Measurements from ENCODE around the gene ABHD10.

Gene ABHD10

DNA sequence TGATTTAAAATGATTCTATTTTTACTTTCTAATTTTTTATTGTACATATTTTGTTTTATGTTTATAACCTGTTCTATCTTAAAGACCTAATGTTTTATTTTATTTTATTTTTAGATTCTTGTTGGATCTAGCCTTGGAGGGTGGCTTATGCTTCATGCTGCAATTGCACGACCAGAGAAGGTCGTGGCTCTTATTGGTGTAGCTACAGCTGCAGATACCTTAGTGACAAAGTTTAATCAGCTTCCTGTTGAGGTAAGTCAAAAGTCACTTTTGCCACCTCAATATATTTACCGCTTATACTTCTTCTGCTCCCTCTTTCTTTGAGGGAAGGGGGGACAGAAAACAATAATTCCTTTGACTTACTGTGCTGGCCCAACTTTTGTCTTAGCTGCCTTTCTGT, 8.0 kb downstream of the ABHD10 start:
- Histone ChIP-seq H3K27me3 (ENCODE audit: control insufficient read depth, insufficient read depth, low read length) (no peaks in the 10 kb centered on the region), H3K9me3 (ENCODE audit: control insufficient read depth, insufficient read depth, low read length) (no peaks in the 10 kb centered on the region), H3K4me1 (ENCODE audit: control insufficient read depth, insufficient read depth, low read length) (no peaks in the 10 kb centered on the region), H3K9ac (ENCODE audit: low read depth, low read length) (no peak overlapping the region), H3K36me3 (ENCODE audit: control insufficient read depth, insufficient read depth, low read length) (no peaks in the 10 kb centered on the region), H3K4me3 (ENCODE audit: low read depth, low read length) (no peak overlapping the region)

DNA sequence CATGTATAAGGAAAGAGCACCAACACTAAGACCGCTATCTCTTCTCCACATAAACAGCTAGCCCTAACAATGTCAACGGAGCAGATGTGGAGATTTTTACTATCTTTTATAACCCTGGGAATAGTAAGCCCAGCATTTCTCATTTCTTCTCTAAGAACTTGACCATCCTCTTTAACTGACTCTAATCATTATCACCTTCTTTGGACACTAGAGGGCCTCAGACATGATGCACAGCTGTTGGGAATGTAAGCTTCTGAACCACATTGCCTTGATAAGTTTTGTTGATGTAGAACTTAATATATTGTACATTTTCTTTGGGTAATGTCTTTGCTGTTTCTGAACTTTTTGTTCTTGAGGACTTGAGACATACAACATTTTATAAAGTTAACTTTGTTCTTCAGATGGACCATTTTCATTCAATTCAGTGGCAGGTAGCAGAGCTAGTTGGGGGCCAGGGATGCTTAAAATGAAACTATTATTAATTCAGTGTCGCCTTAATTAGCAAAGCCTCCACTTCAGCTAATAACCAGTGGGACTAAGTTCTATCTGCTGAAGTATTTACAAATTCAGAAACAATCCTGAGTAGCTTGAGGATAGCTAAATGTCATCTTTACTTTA, 10.3 kb downstream of the ABHD10 start:
- Histone ChIP-seq H3K27me3 (ENCODE audit: control insufficient read depth, insufficient read depth, low read length) (no peaks in the 10 kb centered on the region), H3K9ac (ENCODE audit: low read depth, low read length) (no peak overlapping the region), H3K4me3 (ENCODE audit: low read depth, low read length) (no peak overlapping the region), H3K9me3 (ENCODE audit: control insufficient read depth, insufficient read depth, low read length) (no peaks in the 10 kb centered on the region), H3K36me3 (ENCODE audit: control insufficient read depth, insufficient read depth, low read length) (no peaks in the 10 kb centered on the region), H3K4me1 (ENCODE audit: control insufficient read depth, insufficient read depth, low read length) (peaks cover 7% of the 10 kb centered on the region)

DNA sequence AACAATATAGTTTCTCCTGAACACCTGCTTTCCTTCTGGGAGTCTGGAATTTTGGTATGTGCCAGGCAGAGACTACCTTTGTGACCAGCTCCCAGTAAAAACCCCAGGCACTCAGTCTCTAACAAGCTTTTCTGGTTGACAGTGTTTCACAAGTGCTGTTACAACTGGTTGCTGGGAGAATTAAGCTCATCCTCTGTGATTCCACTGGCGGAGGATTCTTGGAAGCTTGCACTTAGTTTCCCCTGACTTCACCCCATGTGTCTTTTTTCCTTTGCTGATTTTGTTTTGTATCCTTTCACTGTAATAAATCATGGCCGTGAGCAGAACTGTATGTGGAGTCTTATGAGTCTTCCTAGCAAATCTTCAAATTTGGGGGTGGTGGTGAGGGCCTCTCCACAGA, 14.2 kb downstream of the ABHD10 start:
- Histone ChIP-seq H3K4me3 (ENCODE audit: low read depth, low read length) (no peak overlapping the region), H3K9me3 (ENCODE audit: control insufficient read depth, insufficient read depth, low read length) (no peaks in the 10 kb centered on the region), H3K4me1 (ENCODE audit: control insufficient read depth, insufficient read depth, low read length) (peaks cover 10% of the 10 kb centered on the region), H3K36me3 (ENCODE audit: control insufficient read depth, insufficient read depth, low read length) (no peaks in the 10 kb centered on the region), H3K9ac (ENCODE audit: low read depth, low read length) (no peak overlapping the region), H3K27me3 (ENCODE audit: control insufficient read depth, insufficient read depth, low read length) (peaks cover 4% of the 10 kb centered on the region)

DNA sequence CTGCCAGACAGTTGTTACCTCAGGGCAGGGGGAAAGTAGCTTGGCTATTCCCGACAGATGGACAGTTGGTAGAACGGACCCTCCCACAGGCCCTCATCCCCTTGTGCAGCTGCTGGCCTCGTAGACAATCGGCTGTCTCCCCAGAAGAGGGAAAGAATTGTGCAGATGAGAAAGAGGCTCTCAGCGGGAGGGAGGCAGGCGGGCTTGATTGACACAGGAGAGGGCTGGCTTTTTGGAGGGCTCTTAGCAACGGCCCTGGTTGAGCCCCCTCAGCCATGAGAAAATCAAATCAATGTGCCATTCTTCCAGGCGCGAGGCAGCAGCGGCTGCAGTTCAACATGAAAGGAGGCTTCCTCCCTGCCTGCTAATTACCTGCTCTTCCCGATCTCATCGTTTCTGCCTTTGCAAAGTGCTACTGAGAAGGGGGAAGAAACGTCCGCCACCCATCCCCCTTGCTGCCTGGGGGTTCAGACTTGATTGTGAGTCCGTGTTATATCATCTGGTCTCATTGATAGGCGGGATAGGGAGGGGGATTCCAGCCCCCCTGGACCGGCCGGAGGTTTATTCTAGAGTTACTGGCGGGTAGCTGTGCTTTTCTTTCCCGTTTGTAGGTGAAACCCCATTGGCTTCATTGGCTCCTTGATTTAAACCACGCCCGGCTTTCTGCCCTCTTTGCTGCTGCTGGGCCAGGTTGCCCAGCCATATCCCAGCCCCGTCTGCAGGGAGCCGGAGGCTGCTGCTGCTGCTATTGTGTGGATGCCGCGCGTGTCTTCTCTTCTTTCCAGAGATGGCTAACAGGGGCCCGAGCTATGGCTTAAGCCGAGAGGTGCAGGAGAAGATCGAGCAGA, 20.0 kb downstream of the ABHD10 start, which contains the start of gene TAGLN3:
Gene TAGLN3 (plus strand): TSS at position 287 of the 848 bp plus-strand sequence. CDS start 501 bp downstream, at position 788.
- Histone ChIP-seq H3K36me3 (ENCODE audit: control insufficient read depth, insufficient read depth, low read length) (no peaks in the 10 kb centered on the region), H3K4me1 (ENCODE audit: control insufficient read depth, insufficient read depth, low read length) (peaks cover 21% of the 10 kb centered on the region), H3K9me3 (ENCODE audit: control insufficient read depth, insufficient read depth, low read length) (no peaks in the 10 kb centered on the region), H3K4me3 (ENCODE audit: low read depth, low read length) (peak within 1 kb of the TSS; percentile 90), H3K9ac (ENCODE audit: low read depth, low read length) (peak within 1 kb of the TSS; percentile 68), H3K27me3 (ENCODE audit: control insufficient read depth, insufficient read depth, low read length) (peaks cover 23% of the 10 kb centered on the region)

DNA sequence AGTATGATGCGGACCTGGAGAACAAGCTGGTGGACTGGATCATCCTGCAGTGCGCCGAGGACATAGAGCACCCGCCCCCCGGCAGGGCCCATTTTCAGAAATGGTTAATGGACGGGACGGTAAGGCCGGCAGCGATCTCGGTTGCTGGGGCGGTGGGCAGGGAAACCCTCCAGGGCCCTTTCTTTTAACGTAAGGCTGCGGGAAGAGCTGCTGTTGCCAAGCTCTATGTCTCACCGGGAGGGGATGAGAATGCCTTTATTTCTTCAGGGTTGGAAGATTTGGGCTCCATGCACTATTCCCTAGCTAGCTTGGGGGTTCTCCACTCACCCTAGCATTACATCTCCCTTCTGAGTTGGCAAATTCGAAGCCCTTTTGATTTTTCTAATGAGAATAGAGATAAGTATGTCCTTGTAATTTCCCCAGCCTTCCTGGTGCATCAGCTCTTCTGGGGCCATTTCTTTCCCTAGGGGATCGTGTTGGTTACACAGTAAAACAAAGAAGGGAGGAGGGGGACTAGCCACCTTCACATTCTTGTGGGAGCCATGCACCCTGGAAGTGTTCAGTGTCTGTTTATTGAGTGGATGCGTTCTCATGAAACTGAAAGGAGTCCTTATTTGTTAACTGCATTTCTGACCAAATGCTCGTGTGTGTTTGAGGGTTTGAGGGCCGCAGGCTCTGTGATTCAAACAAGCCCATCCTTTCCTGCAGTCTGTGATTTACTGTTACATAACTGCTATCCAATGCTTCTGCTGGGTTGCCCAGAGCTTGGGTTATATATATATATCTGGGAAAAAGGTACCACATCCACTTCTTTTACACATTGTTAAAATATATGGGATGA, 20.9 kb downstream of the ABHD10 start:
- peaks cover 23% of the 10 kb centered on the region for H3K27me3 ChIP-seq (ENCODE audit: control insufficient read depth, insufficient read depth, low read length)
- peak overlapping the region; percentile 68 for H3K9ac ChIP-seq (ENCODE audit: low read depth, low read length)
- H3K36me3 ChIP-seq (ENCODE audit: control insufficient read depth, insufficient read depth, low read length) = no peaks in the 10 kb centered on the region
- H3K9me3 ChIP-seq (ENCODE audit: control insufficient read depth, insufficient read depth, low read length) = no peaks in the 10 kb centered on the region
- H3K4me1 ChIP-seq (ENCODE audit: control insufficient read depth, insufficient read depth, low read length) = peaks cover 15% of the 10 kb centered on the region
- peak overlapping the region; percentile 90 for H3K4me3 ChIP-seq (ENCODE audit: low read depth, low read length)

DNA sequence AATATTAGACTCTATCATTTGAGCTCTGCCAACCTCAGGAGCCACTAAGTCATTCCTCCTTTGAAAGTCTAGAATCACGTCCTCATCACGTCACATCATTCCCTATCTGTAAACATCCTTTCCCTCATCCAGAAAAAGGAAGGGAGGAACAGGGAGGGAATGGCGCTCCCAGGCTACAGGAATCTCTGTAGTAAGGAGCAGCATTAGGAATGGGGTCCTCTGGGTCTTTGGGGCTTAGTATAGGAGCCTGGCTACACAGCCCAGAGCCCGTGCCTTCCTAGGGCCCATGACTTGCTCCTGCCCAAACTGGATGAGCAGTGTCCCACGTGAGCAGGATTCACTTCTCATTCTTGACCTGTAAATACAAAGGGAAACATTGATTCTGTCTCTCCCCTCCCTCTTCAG, 21.5 kb downstream of the ABHD10 start:
- Histone ChIP-seq H3K27me3 (ENCODE audit: control insufficient read depth, insufficient read depth, low read length) (peaks cover 23% of the 10 kb centered on the region), H3K9me3 (ENCODE audit: control insufficient read depth, insufficient read depth, low read length) (no peaks in the 10 kb centered on the region), H3K4me3 (ENCODE audit: low read depth, low read length) (no peak overlapping the region), H3K4me1 (ENCODE audit: control insufficient read depth, insufficient read depth, low read length) (peaks cover 15% of the 10 kb centered on the region), H3K9ac (ENCODE audit: low read depth, low read length) (no peak overlapping the region), H3K36me3 (ENCODE audit: control insufficient read depth, insufficient read depth, low read length) (no peaks in the 10 kb centered on the region)

DNA sequence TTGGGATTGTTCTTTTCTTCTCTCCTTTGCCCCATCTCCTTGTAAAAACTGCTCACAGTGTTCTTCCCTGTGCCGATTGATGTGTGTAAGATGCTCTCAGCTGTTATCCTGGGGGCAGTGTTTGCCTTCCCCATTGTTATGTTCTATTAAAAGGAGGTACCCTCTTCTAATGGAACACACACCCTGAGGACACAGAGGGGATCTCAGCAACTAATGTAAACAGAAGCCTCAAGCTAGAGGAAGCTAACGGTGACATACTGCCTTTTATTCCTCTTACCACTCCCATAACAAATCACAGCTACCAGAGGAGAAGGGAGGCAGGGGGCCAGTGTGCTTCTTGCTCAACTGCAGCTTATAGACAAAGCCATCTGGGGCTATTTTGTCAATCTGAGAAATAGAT, 22.1 kb downstream of the ABHD10 start:
- Histone ChIP-seq H3K36me3 (ENCODE audit: control insufficient read depth, insufficient read depth, low read length) (no peaks in the 10 kb centered on the region), H3K9ac (ENCODE audit: low read depth, low read length) (no peak overlapping the region), H3K4me1 (ENCODE audit: control insufficient read depth, insufficient read depth, low read length) (peaks cover 15% of the 10 kb centered on the region), H3K9me3 (ENCODE audit: control insufficient read depth, insufficient read depth, low read length) (no peaks in the 10 kb centered on the region), H3K27me3 (ENCODE audit: control insufficient read depth, insufficient read depth, low read length) (peaks cover 23% of the 10 kb centered on the region), H3K4me3 (ENCODE audit: low read depth, low read length) (no peak overlapping the region)

DNA sequence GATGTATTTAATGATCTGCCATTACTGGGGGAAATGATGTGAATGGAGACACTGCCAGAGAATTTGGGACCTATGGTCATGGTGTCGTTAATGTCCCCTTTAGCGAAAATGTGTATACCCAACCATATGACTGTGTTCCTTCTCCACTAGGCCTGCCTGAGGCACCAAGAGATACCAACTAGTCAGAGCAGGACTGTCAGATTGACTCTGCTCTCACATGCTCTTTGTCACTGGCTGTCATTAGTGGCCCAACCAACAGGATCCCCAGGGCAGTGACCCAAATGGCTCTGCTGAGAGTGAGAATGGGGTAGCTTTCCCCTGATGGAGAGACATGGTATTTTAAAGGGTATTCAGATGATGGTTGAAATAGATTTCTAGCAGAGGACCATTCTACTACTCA, 22.7 kb downstream of the ABHD10 start:
- no peak overlapping the region for H3K4me3 ChIP-seq (ENCODE audit: low read depth, low read length)
- no peaks in the 10 kb centered on the region for H3K9me3 ChIP-seq (ENCODE audit: control insufficient read depth, insufficient read depth, low read length)
- H3K27me3 ChIP-seq (ENCODE audit: control insufficient read depth, insufficient read depth, low read length) = peaks cover 23% of the 10 kb centered on the region
- H3K36me3 ChIP-seq (ENCODE audit: control insufficient read depth, insufficient read depth, low read length) = no peaks in the 10 kb centered on the region
- H3K4me1 ChIP-seq (ENCODE audit: control insufficient read depth, insufficient read depth, low read length) = peaks cover 15% of the 10 kb centered on the region
- H3K9ac ChIP-seq (ENCODE audit: low read depth, low read length) = no peak overlapping the region

DNA sequence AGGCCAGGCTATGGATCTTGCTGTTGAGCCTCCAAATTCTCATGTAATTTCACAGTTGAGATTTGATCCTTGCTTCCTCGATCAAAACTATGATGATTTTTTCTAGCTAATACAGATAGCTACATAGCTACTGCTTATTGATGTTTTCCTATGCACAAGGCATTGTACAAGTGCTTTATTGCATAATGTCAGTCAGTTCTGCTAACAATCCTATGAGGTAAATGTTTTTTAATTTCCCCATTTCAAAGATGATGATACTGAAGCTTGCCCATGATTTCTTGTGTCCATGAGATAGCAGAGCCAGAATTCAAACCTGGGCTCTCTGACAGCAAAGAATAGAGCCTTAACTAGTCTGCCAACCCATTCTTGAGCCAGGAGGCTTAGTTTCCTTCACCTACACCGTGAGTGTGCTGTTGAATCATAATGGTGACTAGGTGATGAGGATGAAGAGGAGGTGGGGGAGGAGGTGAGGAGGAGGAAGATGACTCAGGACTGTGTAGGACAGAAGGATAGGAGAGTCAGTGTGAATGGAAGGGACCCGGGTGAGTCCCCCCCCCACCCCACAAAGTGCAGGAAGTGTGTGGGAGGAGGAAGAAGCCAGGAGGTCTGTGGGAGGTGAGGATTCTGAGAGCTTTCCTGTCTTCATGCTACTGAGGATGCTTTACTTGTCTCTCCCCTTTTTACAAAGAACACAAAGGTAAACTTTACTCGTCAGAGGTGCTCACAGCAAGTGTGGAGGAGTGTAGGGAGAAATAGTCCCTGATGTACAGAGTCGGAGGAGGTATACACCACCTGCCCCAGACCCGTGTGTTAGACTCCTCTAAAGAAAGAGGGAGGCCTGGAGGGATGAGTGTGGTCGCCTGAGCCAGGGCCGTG, 23.5 kb downstream of the ABHD10 start:
- Histone ChIP-seq H3K27me3 (ENCODE audit: control insufficient read depth, insufficient read depth, low read length) (peaks cover 23% of the 10 kb centered on the region), H3K4me1 (ENCODE audit: control insufficient read depth, insufficient read depth, low read length) (peaks cover 15% of the 10 kb centered on the region), H3K9me3 (ENCODE audit: control insufficient read depth, insufficient read depth, low read length) (no peaks in the 10 kb centered on the region), H3K36me3 (ENCODE audit: control insufficient read depth, insufficient read depth, low read length) (no peaks in the 10 kb centered on the region), H3K9ac (ENCODE audit: low read depth, low read length) (no peak overlapping the region), H3K4me3 (ENCODE audit: low read depth, low read length) (no peak overlapping the region)

DNA sequence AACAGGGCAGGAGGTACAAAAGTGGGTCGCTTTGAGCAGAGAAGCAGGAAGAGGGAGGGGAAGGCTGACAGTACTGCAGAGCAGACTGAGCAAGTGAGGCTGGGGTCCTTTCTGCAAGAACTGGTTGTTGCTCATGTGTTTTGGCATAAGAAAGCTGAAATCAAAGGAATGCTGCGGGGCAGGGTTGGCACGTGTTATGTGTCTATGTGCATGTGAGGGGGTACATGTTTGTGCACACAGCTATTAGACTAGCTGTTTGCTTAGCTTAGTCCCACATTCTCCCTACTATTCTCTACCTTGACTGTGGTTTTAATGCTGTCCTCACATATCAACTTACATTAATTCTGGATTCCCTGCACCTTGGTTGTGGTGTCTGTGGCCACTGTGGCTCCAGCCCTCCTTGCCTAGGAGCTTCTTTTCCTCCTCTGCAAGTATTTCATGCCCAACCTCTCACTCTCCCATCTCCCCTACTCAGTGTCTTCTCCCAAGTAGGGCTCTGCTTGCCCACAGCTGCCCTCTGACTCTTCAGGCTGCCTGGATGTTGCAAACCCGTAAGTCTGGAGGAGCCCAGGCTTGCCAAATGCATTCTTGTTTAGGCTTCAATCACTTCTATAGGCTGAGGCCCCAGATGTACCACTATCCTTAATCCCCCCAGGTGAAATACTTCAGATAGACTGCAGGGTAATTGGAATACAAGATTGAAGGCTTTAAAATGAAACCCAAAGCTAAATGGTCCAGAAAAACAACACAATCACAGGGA, 24.7 kb downstream of the ABHD10 start:
- H3K36me3 ChIP-seq (ENCODE audit: control insufficient read depth, insufficient read depth, low read length) = no peaks in the 10 kb centered on the region
- H3K9me3 ChIP-seq (ENCODE audit: control insufficient read depth, insufficient read depth, low read length) = no peaks in the 10 kb centered on the region
- peaks cover 19% of the 10 kb centered on the region for H3K27me3 ChIP-seq (ENCODE audit: control insufficient read depth, insufficient read depth, low read length)
- H3K4me3 ChIP-seq (ENCODE audit: low read depth, low read length) = no peak overlapping the region
- peaks cover 15% of the 10 kb centered on the region for H3K4me1 ChIP-seq (ENCODE audit: control insufficient read depth, insufficient read depth, low read length)
- no peak overlapping the region for H3K9ac ChIP-seq (ENCODE audit: low read depth, low read length)

All from iPS-15b (cell line).